HG03175 (cell line): ENCODE measurements around the gene PLXNC1.

Experiments used
- ATAC-seq: cut with Tn5 transposase; IDR thresholded peaks from one replicate; pipeline ENCODE4 v1.9.1; 2021; ENCODE audit warnings: mild to moderate bottlenecking, moderate library complexity; ENCODE audit not compliant: unreplicated experiment

PLXNC1 gene

DNA sequence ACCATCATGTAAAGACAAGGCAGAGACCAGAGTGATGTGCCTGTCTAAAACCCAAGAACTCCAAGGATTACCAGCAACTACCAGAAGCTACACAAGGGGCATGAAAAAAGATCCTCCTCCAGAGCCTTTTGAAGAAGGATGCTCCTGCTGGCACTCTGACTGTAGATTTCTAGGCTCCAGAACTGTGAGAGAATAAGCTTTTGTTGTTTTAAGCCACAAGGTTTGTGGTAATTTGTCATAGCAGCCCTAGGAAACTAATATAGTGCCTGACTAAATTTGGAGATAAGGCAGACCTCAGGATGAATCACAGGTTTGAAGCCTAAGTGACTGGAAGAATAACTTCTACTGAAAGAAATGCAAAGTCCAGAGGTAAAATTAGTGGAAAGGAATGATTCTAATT lies 178.3 kb downstream of the PLXNC1 start:
- ATAC-seq = no peak

DNA sequence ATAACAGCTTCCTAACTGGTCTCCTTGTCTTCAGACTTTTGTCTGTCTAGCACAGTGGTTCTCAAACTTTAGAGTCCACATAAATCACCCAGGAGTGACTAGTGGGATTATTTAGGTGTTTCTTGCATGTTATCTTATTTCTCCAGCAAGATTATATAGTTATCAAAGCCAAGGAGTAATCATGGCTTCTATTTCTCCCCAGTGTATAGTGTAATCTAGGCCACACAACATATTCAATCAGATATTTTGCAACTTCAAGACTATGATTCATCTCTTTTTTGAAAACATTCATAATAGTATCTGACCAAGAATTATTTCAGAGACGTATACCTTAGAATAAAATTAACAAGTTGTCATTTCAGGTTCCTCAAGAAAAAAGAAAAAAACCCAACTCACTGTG lies 179.4 kb downstream of the PLXNC1 start:
- ATAC-seq = no peak

DNA sequence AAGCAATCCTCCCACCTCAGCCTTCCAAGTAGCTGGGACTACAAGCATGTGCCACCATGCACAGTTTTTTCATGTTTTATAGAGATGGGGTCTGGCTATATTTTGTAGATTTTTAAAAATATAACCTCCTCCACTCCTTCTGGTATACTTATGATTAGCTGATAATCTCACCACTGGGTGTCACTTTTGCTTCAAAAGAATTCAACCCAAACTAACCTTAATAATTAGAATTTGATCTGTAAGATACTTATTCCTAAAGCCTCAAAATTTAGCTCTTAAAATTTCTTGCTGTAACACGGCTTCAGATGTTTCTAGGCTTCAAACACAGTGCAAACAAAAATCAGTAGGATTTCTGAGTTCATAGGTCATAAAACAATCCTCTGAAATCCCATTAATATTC lies 181.0 kb downstream of the PLXNC1 start:
- ATAC-seq = no peak

DNA sequence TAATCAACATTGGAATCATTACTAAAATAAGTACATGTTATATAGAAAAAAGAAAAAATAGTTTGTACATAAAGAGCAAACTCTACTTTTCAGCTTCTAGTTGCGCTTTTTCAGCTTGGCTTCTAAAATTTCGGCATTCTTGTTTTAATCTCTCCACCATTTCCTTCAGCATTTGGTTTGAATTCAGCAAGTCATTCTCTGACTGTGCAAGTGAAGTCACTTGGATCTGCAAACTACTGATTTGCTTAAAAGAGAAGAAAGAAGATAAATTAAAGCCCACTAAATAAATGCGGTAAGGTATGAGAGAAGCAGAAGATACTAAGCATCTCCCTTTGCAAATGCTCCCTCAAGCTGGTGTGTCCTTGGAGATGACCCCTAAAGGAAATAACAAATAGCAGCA lies 185.0 kb downstream of the PLXNC1 start:
- no peak for ATAC-seq

DNA sequence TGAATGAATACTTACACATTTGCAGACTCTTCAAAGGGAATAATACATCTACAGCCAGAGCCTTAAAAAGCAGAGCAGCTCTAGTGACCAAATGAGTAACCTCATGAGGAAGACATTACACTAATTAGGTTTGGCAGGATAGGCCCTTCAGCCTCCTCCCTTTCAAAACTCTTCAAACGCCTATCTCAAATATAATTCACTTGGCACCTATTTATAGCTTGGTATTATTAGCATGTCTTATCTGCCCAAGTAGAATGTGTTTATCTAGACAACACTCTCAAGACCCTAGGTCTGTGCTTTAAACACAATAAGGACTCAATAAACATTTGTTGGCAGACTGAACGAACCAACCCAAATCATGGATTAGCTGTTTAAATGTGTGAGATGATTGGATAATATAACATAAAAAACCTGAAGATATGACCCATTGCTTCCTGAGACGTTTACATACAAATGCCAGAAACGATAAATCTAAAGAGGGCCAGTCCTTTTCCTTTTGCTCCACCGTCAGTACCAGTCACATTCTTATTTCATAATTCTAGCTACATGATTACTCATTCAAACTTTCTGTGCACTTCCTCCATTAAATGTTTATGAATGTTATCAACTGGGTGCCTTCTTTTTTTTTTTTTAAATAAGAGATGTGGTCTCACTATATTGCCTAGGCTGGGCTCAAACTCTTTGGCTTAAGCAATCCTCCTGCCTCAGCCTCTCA lies 188.0 kb downstream of the PLXNC1 start:
- no peak for ATAC-seq

DNA sequence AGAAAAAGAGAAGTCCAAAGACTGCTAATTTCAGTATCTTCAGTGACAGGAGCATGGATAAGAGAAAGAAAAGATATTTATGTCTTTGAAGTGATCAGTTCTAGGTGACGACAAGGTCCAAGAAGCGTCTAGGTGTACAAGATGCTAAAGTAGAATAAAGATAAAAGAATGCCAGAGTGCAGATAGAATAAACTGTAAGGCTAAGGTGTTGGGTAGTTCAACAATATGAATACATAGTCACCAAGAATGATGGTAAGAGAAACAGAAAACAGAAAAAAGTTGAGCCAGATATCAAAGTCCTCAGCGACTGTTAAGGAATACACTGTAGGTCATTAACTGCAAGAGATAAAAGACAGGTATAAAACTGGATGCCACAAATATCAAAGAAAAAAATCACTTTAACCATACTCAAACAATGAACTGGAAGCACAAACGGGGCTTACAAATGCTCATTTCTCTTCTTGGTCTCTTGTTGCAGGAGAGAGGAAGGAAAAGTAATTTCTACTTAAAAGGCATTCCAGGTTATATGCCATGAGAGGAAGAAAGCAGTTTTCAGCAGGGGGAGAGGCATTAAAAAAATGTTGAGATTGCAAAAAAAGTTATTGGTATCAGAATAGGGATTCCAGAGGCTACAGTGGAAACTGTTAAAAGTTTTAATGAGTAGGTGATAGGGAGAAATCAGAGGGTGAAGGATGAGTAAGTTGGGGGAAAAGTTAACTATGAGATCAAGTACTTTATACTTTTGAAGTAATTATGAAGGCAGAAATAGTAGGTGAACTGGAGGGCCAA lies 189.8 kb downstream of the PLXNC1 start:
- ATAC-seq = no peak

DNA sequence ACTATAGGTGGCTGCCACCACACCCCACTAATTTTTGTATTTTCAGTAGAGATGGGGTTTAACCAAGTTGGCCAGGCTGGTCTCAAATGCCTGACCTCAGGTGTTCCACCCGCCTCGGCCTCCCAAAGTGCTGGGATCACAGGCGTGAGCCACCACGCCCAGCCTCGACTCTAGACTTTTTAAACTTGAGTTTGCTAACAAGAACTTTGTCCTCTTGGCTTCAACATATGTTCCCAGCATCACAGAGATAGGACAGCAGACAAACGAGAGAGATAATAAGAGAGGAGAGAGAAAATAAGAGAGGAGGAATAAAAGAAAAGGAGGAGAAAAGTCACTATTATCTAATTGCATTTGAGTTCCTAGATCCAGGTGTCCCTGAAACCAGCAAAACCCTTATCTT lies 192.2 kb downstream of the PLXNC1 start:
- no peak for ATAC-seq

DNA sequence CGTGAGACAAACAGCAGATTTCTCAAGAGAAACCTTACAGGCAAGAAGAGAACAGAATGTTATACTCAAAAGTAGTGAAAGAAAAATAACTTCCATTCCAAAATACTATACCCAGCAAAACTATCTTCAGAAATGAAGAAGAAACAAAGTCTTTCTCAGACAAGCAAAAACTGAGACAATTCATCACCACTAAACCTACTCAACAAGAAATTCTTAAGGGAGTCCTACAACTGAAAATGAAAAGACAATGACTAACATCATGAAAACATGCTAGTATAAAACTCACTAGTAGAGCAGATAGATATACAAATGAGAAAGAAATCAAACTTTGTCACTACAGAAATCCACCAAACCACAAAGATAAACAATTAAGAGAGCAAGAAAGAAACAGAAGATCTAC lies 204.8 kb downstream of the PLXNC1 start:
- no peak for ATAC-seq
